HuH-7.5 (cell line): ENCODE data around the gene DYSF.

ENCODE experiments used
- DNase-seq: peaks from one replicate; pipeline ENCODE4 v3.0.0; 2011; ENCODE audit warnings: low spot score

The DYSF gene

GRCh38 chr2:71711133-71711855 is 257.9 kb downstream of the DYSF start:
- DNase-seq, result no peak

- no peak for DNase-seq
Observed at GRCh38 chr2:71712158-71712818, 258.9 kb downstream of the DYSF start.

DNA sequence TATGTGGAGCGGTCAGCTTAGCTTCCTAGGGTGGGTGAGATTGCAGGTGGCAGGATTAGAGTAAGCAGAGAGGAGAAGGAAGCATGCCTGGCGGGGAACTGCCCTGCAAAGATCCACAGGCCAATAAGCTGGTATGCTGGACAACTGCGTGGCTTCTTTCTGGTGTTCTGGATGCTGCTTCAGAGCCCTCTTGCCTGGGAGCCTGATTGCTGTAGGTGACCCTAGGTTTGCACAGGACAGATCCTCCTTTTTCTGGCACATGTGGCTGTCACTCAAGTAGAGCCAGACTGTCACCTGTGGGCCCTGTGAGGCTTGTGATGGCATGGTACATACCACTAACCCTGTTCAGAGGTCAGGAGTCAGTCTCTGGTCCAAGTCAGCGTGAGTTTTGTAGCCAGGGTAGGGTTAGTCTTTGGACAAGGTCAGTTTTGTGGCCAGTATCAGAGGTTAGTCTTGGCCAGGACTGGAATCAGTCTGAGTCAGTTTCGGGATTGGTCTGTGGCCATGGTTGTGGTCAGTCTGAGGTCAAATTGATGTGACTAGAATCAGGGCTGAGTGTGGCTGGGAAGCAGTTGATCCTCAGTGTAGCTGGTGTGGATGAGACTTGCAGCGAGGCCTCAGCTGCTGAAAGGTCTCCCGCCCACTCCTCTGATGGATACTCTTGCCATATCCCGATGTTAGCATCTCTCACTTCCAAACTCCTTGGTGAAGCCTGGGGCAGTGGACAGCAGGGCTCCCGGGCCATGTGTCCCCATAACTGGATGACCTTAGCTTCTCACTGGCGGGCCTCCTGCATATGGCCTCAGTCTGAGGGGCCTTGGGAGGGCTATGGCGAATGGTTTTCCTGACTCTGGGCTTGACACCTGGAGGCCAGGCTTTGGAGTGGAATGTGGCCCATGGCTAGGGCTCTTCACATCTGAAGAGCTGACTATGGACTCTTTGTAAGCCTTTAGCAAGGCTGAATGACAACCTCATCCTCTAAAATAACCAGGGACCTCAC is 260.5 kb downstream of the DYSF start:
- DNase-seq, result no peak

DNA sequence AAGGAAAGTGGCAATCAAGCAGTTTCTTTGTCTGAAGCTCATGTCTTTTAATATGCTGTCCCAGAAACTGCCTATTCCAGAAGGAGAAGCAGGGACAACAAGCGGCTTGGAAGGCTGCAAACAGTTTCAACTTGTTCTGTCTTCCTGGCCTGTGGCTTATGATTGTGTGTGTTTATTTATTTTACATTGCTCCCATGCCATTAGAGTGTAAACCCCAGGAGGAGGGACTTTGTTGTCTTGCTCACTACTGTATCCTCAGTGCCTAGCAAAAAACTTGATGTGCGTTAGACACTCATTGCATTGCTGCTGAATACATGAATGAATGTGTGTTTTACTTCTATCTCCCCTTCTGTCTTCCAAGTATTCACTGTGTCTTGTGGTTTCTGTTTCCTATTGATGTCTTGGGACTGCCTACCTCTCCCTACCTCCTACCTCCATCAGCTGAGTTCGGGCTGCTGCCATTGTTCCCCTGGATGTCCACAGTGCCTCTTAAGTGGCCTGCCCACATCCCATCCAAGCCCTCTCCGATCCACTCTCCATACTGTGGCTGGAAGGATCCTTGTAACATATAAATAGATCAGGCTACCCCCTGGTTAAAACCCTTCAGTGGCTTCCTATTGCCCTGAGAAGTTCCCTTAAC is 261.4 kb downstream of the DYSF start:
- no peak for DNase-seq

DNA sequence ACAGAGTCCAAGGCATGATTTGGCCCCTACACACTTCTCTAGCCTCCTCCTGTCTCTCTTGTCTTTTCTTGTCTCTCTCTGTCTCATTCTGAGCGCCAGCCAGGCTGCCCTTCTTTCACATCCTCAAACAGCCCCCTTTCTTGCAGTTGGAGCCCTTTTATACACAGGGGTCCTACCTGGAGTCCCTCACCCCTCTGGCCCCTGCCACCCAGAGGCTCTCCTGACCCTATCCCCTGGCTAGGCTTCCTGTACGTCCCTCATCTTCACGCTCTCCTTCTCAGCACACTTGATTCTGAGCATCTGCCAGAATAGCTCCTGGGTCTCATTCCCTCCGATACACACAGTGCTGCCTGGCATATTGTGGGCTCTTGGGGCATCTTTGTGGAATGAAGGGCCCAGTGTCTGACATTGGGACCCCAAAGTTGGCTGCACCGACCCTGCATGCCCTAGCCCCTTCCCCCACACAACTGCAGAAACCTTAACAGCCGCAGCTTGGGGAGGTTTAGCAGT is 261.9 kb downstream of the DYSF start:
- no peak for DNase-seq

DNA sequence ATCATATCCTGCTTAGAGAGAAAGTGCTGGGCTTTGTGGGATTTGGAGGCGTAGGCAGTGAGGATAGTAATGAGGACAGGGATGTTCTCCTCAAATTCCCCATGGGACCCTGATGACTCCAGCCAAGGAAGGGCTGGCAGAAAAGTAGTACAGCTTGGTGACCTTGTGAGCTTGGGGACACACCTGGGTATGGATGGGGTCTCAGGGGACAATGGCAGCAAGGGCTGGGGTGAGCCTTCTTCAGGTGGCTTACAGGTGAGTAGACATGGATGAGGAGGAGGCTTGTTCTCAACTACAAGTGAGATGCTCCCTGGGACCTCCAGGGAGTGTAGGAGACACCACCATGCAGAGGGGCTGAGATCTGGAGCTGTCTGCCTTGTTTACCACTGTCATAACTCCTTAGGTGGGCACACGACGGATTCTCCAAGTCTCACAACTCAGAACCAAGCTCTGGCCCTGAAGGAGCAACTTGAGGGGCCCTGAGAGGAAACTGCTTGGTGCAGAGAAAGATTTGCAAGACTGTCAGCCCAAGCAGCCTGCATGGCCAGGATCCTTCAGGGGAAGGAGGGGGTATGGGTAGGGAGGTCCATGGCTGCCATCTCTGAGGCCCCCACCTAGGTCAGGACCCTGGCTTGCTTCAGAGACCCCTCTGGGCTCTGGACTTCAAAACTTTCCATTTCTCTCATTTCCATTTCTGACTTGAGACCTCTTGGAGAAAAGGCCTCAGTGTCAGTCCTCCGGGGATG is 262.8 kb downstream of the DYSF start:
- no peak for DNase-seq

GRCh38 chr2:71716697-71717624 is 263.6 kb downstream of the DYSF start:
- DNase-seq, result peak; percentile 68

- DNase-seq, result no peak
Observed at GRCh38 chr2:71718686-71719085, 265.3 kb downstream of the DYSF start.

- no peak for DNase-seq
Observed at GRCh38 chr2:71719520-71720282, 266.3 kb downstream of the DYSF start.

DNA sequence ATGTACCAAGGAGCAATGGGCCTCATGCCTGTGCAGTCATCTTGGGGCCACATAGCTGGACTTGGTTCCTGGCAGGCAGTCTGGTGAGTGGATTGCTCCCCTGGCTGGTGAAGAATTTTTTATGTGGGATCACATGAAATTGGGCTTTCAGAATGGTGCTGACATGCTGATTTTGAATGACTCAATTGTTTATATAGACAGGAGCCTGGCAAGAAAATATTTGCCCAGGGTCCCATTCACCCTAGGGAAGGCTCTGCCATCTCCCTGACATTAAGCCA is 266.9 kb downstream of the DYSF start:
- no peak for DNase-seq

DNA sequence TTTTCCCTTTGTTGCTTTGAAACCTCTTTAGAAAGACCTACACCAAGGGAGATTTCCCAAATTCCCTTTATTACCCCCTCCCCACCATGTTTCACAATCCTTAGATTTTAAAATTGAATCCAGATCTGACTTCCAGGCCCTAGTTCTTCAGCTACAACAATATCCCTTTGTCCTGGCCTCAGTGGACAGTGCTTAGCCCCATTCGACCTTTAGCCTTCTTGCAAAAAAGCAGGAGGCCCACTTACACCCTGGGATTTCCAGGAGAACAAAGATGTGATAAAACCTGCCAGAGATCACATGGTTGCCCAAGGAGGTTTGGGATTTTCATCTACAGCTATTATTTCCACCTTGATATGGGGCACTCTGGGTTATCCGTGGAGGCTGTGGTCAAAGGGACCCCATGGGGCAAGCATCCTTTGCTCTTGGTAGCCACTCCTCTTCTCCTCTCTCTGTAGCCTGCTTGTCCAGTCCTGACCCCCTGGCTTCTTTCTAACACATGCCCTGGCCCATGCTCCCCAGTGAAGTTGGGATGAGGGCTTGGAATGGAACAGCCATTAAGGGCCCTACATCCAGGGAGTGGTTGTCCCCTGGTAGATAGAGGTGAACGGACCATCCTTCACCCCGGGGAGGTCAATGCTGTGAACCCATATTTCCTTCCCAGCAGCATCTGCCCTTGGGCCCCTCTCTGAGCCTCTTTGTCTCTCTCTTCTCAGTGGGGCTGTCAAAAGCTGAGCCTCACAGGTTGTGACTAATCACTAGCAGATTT is 267.4 kb downstream of the DYSF start:
- no peak for DNase-seq

GRCh38 chr2:71721362-71721665 is 268.0 kb downstream of the DYSF start:
- peak; percentile 47 for DNase-seq

DNA sequence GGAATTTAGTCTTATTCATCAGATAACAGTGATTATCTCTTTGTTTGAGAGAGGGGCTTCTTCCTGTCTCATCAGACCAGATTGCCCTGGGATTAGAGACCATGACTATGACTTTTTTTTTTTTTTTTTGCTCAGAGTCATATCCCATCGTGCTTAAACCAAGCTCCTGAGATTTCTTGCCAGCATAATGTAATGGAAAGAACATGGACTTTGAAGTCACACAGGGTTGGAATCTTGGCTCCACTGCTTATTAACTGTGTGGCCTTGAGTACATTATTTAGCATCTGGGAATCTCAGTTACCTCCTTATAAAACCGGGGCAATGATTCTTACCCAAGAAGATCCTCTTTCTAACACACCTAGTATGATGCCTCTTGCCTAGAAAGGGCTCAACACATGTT is 268.3 kb downstream of the DYSF start:
- DNase-seq, result no peak

GRCh38 chr2:71722286-71722685 is 268.9 kb downstream of the DYSF start:
- DNase-seq, result no peak

DNA sequence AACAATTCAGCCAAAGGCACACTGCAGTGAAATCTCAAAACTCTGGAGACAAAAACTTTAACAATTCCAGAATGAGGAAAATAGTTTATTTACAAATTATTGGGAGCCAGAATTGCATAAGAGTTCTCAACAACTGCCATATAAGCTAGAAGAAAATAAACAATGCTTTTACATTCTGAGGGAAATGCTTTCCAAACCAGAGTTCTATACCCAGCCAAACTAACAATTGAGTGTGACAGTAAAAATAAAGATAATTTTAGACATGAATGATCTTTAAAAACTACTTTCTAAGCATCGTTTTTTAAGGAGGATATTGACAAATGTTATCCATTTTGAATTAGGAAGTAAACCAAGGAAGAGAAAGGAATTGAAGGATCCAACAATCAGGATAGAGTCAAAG is 271.4 kb downstream of the DYSF start:
- DNase-seq, result no peak

DNA sequence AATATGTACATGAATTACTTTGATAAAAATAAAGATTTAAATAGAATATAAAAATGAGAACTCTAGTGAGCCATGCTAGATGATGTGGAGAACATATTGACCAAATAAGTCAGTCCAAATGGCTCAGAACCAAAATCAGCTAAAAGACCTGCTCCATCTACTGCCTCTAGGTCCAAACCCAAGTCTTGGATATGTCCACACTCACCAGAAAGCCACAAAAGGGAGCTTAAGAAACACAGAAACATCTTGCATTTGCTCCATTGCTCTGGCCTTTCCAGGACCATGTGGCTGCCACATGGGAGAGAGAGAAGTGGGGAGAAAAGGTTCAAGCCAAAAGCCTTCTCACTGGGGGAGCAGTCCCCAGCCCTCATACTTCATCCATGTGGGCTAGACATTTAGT is 272.5 kb downstream of the DYSF start:
- DNase-seq, result no peak

GRCh38 chr2:71727562-71727961 is 274.2 kb downstream of the DYSF start:
- DNase-seq, result no peak

DNA sequence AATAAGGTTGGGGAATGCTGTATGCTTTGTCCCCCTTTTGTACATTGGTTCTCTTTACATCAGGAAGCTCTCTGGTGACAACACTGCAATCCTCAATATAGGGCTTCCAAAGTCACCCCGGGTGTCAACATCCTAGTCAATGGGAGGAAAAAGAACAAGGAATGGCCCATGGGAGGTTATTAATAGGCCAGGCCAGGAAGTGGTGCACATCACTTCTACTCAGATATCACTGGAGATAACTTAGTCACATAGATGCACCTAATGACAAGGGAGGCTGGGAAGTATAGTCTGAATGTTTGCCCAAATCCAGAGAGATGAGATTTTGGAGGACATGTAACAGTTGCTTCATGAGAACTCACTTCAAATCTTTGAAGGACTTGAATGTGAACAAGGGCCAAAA is 274.7 kb downstream of the DYSF start:
- DNase-seq, result no peak

GRCh38 chr2:71730785-71731383 is 277.5 kb downstream of the DYSF start:
- no peak for DNase-seq
